HG03139 (cell line): ENCODE measurements around the gene RHOB.
"Not testable (repeated sequence)": the region's sequence is repeated elsewhere in the genome, so short reads cannot be mapped to it uniquely, and the experiment has no call there.

Source experiments
- ATAC-seq: cut with Tn5 transposase; IDR thresholded peaks from one replicate; pipeline ENCODE4 v1.9.1; 2021; ENCODE audit not compliant: unreplicated experiment

RHOB gene

DNA sequence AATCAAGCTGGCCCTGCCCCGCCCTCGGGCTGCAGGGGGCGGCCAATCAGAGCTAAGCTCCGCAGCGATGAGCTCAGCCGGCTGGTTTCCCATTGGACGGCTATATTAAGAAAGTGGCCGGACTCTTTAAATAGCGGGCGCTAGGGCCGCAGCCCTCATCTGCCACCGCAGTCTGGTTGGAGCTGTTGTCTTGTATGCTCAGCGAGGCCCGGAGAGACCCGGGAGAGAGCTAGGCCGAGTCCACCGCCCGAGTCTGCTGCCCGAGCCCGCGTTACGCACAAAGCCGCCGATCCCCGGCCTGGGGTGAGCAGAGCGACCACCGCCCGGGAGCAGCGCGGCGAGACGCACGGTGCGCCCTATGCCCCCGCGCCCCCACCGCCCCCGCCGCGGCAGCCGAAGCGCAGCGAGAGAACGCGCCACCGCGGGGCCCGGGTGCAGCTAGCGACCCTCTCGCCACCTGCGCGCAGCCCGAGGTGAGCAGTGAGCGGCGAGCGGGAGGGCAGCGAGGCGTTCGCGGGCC is at the start of gene RHOB:
Gene RHOB, plus strand, starts transcription at position 158 of the 520 bp plus-strand sequence. CDS start 392 bp downstream, outside the sequence.
- peak; percentile 99 for ATAC-seq

DNA sequence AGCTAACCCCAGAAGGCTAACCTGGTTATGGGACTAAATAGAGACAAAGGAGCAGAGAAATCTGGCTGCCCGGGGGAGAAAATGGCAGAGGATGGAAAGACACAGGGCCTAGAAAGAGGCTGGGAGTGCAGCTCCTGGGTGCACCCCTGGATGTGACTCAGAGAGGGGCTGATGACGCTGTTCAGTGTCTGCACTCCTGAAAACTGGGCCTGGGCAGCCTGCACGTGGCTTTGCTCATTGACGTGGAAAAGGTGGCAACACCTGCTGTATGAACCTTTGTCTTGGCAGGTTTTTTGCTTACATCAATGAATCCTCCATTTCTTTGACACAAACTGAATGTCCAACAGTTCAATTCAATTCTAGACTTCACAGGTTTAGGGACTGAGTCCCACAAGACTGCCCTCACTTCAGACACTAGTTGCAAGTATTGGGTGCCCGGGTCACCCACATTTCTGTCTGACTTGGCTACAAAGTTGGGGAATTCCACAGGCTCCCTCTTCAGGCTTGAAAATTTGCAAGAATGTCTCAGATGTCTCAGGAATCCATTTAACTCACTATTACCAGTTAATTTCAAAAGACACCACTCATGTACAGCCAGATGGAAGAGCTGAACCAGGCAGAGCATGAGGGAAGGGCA is 48.9 kb upstream of the RHOB start:
- ATAC-seq, result no peak

DNA sequence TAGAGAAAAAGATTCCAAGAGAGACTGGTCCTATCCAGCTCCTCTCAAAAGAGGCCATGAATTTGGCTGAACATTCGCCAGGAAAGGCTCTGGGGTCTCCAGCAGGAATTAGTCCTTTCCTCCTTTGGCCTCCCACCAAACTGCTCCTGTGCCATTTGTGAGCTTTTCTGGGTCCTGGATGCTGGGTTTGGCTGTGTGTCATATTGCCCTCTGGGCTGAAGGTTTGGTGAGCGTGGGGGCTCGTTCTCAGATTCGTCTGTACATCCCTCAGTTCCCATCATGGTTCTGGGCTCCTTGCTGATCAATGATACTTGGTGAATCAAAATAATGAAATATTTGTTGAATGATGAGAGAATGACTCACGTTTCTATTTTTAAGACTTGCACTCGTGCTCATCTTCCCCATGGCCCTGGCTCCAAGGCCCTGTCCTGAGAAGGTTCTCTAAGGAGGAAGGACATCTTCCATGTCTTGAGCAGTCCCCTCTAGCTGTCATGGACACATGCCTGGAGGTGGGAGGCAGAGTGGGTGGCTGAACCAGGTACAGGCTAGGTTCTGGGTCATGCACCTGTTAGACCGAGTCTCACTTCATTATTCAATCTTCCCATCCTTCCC is 47.8 kb upstream of the RHOB start:
- no peak for ATAC-seq

DNA sequence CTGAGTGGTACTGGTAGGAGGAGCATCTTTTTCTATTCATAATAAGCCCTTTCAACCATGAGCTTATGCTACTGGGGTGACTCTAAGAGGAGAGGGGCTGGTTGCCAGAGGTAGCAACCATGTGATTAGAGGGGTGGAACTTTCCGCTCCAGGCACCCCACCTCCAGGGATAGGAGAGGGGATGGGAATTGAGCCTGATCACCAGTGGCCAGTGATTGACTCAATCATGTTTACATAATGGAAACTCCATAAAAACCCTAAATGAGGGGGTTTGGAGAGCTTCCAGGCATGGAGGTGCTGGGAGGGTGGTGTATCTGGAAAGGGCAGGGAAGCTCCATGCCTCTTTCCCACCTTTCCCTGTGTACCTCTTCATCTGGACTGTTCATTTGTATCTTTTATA is 46.6 kb upstream of the RHOB start:
- no peak for ATAC-seq

DNA sequence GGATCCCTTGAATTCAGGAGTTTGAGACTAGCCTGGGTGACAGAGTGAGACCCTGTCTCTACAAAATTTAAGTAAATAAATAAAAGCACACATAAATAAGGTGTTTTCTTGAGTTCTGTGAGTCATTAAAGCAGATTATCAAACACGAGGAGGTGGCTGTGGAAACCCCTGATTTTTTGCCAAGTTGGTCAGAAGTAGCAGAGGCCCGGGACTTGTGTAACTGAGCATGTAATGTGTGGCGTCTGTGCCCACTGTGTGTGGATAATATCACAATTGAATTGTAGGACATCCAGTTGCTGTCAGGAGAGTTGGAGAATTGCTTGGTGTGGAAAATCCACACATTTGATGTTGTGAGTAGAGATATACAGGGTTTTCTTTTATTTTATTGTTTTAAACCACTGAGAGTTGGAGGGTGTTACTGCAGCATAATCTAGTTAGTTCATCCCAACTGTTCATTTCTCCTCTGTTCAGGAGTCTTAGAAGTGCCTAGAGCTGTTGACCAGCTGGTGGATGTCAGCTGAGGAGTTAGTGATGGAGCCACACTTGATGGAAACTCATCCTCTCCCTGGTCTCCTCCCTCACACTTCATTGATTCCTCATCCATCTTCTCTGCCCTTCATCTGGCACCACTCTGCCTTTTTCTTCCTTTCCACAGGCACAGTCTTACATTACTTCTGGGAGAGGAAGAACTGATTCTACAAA is 45.9 kb upstream of the RHOB start:
- ATAC-seq, result no peak

DNA sequence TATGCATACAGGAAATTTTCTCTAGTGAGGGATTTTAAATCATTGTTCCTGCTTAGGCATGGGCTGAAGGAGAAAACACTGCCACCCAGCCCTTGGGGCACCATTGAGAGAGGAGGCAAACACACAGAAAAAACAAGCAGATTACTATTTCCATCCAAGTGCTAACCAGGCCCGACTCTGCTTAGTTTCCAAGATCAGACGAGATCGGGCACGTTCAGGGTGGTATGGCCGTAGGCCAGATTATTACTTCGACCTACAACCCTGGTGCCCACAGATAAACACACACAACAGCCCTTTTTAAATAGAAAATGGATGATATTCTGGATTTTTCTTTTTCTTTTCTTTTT is 45.4 kb upstream of the RHOB start:
- no peak for ATAC-seq

GRCh38 chr2:20403774-20404312 is 43.0 kb upstream of the RHOB start:
- no peak for ATAC-seq

- no peak for ATAC-seq
Observed at GRCh38 chr2:20404950-20405349, 41.9 kb upstream of the RHOB start.

DNA sequence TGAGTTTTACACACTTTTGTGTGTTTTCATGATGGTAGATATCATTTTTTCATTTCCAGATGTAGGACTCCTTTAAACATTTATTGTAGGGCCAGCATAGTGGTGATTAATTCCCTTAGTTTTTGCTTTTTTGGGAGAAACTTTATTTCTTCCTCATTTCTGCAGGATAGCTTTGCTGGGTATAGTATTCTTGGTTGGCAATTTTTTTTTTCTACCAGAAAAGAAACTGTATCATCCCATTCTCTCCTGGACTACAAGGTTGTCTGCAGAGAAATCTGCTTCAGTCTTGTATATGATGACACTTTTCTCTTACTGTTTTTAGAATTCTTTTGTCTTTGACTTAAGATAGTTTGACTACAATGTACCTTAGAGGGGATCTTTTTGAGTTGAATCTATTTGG is 37.8 kb upstream of the RHOB start:
- no peak for ATAC-seq

DNA sequence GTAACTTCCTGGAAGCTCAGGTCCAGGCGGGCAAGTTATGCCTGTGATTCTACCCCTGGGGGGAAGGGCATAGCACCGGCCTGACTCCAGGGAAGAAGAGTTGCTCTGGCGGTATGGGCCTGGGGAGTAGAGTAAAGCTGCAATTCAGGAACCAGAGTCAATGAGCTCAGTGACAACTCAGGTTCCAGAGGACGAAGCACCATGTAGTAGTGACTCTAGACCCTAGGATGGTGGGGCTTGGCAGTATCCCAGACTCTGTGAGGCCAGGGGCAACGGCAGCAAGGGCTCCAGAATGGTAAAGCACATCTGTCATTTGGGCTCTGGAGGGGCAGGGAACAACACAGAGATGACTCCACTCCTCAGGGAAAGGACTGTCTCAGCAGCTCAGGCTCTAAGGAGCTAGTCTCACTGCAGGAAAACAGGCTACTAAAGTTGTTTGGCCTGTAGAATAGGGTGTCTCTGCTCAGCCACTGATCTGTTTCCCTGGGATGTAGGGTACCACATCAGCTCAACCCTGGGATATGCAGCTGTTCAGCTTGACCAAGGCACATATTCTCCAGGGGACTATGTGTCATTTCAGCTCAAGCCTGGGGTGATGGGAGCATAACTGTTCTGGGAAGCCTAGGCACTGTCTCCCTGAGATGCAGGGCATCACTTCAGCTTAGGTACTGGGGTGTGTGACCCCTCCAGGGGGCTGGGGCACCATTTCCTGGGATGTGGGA is 36.2 kb upstream of the RHOB start:
- no peak for ATAC-seq

- ATAC-seq, result peak; percentile 99
Observed at GRCh38 chr2:20411361-20411894, 35.4 kb upstream of the RHOB start.

DNA sequence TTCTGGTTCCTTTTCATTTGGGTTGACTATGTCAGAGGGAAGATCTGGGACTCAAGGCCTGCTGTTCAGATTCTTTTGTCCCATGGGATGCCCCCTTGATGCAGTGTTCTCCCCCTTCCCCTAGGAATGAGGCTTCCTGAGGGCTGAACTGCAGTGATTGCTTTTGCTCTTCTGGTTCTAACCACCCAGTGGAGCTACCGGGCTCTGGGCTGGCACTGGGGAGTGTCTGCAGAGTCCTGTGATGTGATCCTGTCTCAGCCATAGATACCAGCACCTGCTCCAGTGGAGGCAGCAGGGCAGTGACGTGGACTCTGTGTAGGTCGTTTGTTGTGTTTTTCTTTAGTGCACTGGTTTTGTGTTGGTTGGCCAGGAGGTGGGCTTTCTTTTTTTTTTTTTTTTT is 32.1 kb upstream of the RHOB start:
- no peak for ATAC-seq

DNA sequence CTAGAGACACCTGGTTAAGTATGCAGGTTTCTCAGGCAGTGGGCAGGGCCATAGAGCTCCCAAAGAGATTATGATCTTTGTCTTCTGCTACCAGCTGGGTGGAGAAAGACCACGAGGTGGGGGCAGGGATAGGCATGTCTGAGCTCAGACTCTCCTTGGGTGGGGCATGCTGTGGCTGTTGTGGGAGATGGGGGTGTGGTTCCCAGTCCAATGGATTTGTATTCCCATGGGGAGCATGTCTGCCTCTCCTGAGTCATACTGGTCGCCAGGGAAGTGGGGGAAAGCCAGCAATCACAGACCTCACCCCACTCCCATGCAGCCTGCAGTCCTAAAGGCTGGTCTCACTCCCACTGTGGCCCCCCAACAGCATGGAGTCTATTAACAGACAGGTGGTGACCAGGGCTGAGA is 31.4 kb upstream of the RHOB start:
- no peak for ATAC-seq

DNA sequence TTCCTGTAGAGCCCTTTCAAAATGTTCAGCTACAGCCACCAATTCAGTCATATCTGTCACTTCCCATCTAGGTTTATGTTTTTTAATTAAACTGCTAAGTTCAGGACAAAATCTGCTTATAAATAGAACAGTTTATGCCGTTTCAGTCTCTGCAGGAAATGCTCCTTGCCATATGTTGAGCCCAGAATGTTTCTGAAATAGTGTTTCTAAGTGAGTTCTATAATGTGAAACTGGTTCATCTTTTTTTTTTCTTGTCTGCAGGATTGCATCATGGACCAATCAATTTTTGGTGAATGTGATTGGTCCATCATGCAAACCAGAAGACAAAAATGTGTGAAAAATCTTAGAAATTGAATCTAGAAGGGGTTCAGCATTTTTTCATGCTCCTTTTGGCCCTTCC is 30.2 kb upstream of the RHOB start:
- no peak for ATAC-seq

DNA sequence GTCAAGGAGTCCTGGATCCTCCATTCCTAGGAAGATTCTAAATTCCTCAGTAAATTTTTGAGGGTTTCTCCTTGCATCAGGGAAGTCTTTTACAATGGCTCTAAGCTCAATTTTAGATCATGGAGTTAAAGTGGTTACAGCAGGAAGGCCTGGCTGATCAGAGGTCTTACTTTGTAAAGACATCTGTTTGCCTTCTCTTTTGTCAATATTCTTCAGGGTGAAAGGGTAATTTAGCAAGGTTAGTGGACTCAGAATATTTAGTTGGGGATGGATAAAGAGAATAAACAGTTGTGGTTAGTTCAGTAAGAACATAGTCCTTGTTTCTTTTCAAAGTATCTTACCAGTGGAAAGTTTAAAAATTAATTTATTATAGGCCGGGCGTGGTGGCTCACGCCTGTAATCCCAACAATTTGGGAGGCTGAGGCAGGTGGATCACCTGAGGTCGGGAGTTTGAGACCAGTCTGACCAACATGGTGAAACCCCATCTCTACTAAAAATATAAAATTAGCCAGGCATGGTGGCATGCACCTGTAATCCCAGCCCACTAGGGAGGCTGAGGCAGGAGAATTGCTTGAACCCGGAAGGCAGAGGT is 29.5 kb upstream of the RHOB start:
- ATAC-seq, result not testable (repeated sequence)

- ATAC-seq, result no peak
Observed at GRCh38 chr2:20418519-20418918, 28.4 kb upstream of the RHOB start.

DNA sequence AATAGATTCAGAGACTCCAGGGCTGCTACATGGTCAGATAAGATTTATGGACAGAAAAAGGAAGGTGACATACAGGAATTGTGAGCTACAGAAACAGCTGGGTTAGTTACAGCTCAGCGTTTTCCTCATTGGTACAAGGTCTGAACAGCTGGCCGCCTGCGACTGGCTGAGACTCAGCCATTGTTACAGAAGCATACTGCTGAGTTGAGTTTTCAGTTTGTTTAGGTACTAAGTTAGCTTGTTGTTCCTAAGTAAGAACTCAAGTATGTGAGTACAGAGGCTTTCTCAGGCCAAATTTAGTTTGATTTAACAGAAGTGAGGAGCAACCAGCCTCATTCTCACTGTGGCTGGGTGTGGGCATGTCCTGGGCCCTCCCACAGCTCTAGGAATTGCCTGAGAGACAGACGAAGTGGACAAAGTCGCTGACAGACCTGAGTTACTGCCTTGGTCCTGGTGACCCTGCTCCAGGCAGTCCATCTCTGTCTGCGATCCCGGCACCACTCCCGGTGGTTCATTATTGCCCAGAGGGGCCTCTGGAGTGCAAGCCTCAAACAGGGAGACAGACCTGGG is 27.8 kb upstream of the RHOB start:
- ATAC-seq, result no peak

DNA sequence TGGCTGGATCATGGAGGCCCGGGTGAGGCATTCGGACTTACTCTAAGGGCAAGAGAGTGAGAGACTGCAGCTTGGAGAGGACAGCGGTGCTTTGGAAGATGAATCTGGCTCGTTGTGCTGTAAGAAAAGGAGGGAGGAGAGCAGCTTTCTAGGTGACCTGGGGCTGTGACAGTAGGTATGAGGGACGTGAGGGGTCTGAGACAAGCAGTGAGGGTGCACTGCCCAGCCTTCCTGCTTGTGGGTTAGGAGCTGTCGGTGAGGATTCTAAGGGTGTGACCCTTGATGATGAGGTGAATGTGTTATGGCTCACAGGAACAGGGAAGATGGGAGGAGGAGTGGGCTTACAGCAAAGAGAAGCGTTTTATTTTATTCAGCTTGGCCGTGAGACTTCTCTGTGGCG is 27.1 kb upstream of the RHOB start:
- no peak for ATAC-seq

DNA sequence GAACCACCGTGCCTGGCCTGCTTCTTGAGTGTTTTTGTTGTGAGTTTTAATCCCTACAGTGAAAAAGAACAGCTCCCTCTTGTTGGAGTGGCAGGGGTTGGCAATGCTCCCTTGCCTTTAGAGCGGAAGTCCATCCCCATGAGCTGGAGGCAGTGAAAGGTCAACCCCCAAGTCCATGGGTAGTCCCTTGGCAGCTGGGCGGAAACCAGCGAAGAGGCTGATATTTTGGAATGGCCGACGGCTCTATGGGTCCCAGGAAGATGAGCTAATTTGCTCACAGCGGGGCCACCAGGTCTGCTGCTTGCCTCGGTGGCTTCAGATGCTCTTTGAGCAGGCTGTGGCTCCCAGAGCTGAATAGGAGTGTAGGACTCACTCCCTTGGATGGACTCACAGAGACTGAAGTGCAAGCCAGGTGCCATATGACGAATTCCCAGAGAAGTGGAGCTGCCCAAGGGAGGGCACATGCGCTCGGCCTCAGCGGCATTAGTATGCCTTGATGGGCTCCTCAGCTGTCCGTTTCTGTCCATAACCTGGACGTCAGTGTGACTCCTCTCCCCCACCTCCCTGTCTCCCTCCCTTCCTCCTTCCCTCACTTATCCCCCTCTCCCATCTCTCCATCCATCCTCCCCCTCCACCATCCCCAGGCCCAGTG is 25.4 kb upstream of the RHOB start:
- ATAC-seq, result no peak

DNA sequence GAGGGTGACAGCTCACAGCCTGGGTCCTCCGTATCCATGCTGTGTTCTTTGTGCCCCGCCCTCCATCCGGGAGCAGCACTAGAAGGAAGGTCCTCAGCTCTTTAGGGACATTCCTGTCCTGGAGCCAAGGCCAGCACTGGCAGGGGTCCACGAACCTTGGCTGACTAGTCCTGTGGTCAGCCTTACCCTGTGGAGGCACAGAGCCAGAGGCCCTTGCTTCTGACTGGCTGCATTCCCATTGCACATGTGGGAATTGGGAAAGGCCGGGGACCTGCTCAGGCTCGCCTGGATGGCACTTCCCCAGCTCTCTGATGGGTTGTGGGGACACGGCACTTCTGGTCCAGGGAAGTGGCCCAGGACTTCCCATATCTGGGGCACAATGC is 24.9 kb upstream of the RHOB start:
- no peak for ATAC-seq
